HEK293T (cell line): ENCODE measurements around the gene NFASC.

Experiments used
- BHLHE40 ChIP-seq: fragments of 450-650 bp; IDR thresholded peaks from 2 replicates; pipeline ENCODE4 v1.6.1; 2016; ENCODE audit warnings: mild to moderate bottlenecking, moderate library complexity, borderline replicate concordance
- L3MBTL2 ChIP-seq: fragments of 450-650 bp; conservative IDR thresholded peaks from 2 replicates; pipeline ENCODE4 v1.6.1; 2016; ENCODE audit warnings: mild to moderate bottlenecking
- NFRKB ChIP-seq: fragments of 450-650 bp; IDR thresholded peaks from 2 replicates; pipeline ENCODE4 v1.6.1; 2016; ENCODE audit warnings: mild to moderate bottlenecking, moderate library complexity
- SP1 ChIP-seq: fragments of 450-650 bp; IDR thresholded peaks from 2 replicates; pipeline ENCODE4 v1.6.1; 2017
- TARDBP ChIP-seq: fragments of 450-650 bp; IDR thresholded peaks from 2 replicates; pipeline ENCODE4 v1.6.1; 2016
- ZNF384 ChIP-seq: fragments of 450-650 bp; IDR thresholded peaks from 2 replicates; pipeline ENCODE4 v1.6.1; 2016

GRCh38 chr1:205004351-205004750 lies 133.7 kb downstream of the NFASC start:
- TF ChIP-seq NFRKB = no peak
- no peak for TF ChIP-seq SP1
- no peak for TF ChIP-seq L3MBTL2
- no peak for TF ChIP-seq ZNF384
- TF ChIP-seq TARDBP = no peak
- TF ChIP-seq BHLHE40 = no peak
